IPS-11a (cell line): ENCODE data around the gene FAU.
A peak's percentile ranks its signal among the peaks of the same experiment; 100 is the strongest.
"Not testable (repeated sequence)": the region's sequence is repeated elsewhere in the genome, so short reads cannot be mapped to it uniquely, and the experiment has no call there.

Experiments used
- H3K4me3 ChIP-seq: one replicate; pipeline ENCODE4 v1.5.1; 2013; ENCODE audit warnings: low read depth, low read length, control low read depth

The FAU gene

GRCh38 chr11:65124480-65125196, 2.7 kb upstream of the FAU start:
- H3K4me3 ChIP-seq = no peak overlapping the region

- peak overlapping the region; percentile 100 for H3K4me3 ChIP-seq
Measured at GRCh38 chr11:65121447-65121864, 478 bp downstream of the FAU start.

GRCh38 chr11:65120831-65121230, 1.1 kb downstream of the FAU start:
- H3K4me3 ChIP-seq = peak overlapping the region; percentile 100

- no peak overlapping the region for H3K4me3 ChIP-seq
Measured at GRCh38 chr11:65119670-65119995, 2.3 kb downstream of the FAU start.

- not testable (repeated sequence) for H3K4me3 ChIP-seq
Measured at GRCh38 chr11:65118891-65119669, 2.9 kb downstream of the FAU start.

- H3K4me3 ChIP-seq = no peak overlapping the region
Measured at GRCh38 chr11:65118097-65118837, 3.7 kb downstream of the FAU start.

GRCh38 chr11:65117206-65118096, 4.5 kb downstream of the FAU start, which contains the start of gene ZNHIT2:
Gene ZNHIT2, minus strand, starts transcription at chr11:65117701. Its CDS starts 48 bp downstream, at chr11:65117653.
- H3K4me3 ChIP-seq = peak within 1 kb of the TSS; percentile 79

- peak overlapping the region; percentile 79 for H3K4me3 ChIP-seq
Measured at GRCh38 chr11:65116370-65117205, 5.3 kb downstream of the FAU start.

- H3K4me3 ChIP-seq = no peak overlapping the region
Measured at GRCh38 chr11:65115361-65116082, 6.4 kb downstream of the FAU start.

- no peak overlapping the region for H3K4me3 ChIP-seq
Measured at GRCh38 chr11:65114538-65115171, 7.3 kb downstream of the FAU start.

GRCh38 chr11:65113839-65114238, 8.1 kb downstream of the FAU start:
- H3K4me3 ChIP-seq = no peak overlapping the region

GRCh38 chr11:65113361-65113756, 8.6 kb downstream of the FAU start:
- peak overlapping the region; percentile 8 for H3K4me3 ChIP-seq

GRCh38 chr11:65112546-65113360, 9.2 kb downstream of the FAU start:
- peak overlapping the region; percentile 65 for H3K4me3 ChIP-seq

GRCh38 chr11:65111744-65112545, 10.0 kb downstream of the FAU start, which contains the start of gene TM7SF2:
Gene TM7SF2, plus strand, starts transcription at chr11:65111872. Its CDS starts 144 bp downstream, at chr11:65112016.
- peak within 1 kb of the TSS; percentile 65 for H3K4me3 ChIP-seq

- no peak overlapping the region for H3K4me3 ChIP-seq
Measured at GRCh38 chr11:65111159-65111743, 10.7 kb downstream of the FAU start.

GRCh38 chr11:65110354-65110861, 11.5 kb downstream of the FAU start:
- H3K4me3 ChIP-seq = no peak overlapping the region
